ACC112 (cell line): ENCODE measurements around the gene SMNDC1.
"Not testable (repeated sequence)": the region's sequence is repeated elsewhere in the genome, so short reads cannot be mapped to it uniquely, and the experiment has no call there.

ENCODE experiments used
- H2AFZ ChIP-seq: fragments of 200-600 bp; sonication (generic); one replicate; pipeline ENCODE4 v1.6.0; 2017; ENCODE audit warnings: antibody characterized with exemption, low read length; ENCODE audit not compliant: unreplicated experiment
- H3K27ac ChIP-seq: fragments of 200-600 bp; sonication (generic); 2 replicates; pipeline ENCODE4 v1.5.1; 2014; ENCODE audit warnings: low read depth, mild to moderate bottlenecking, antibody characterized with exemption, low read length, moderate library complexity
- H3K27me3 ChIP-seq: fragments of 200-600 bp; sonication (generic); 2 replicates; pipeline ENCODE4 v1.6.1; 2014; ENCODE audit warnings: mild to moderate bottlenecking, antibody characterized with exemption, low read length, moderate library complexity, mixed read lengths; ENCODE audit not compliant: insufficient read depth
- H3K36me3 ChIP-seq: fragments of 200-600 bp; sonication (generic); 2 replicates; pipeline ENCODE4 v1.6.1; 2016; ENCODE audit warnings: mild to moderate bottlenecking, antibody characterized with exemption, low read length, moderate library complexity, mixed read lengths; ENCODE audit not compliant: insufficient read depth
- H3K4me1 ChIP-seq: fragments of 200-600 bp; sonication (generic); one replicate; pipeline ENCODE4 v1.6.1; 2016; ENCODE audit warnings: low read length, mixed read lengths; ENCODE audit not compliant: insufficient read depth, unreplicated experiment, control insufficient read depth
- H3K4me3 ChIP-seq: fragments of 200-600 bp; sonication (generic); 2 replicates; pipeline ENCODE4 v1.5.1; 2014; ENCODE audit warnings: mild to moderate bottlenecking, low read depth, low read length
- H3K79me2 ChIP-seq: fragments of 200-600 bp; sonication (generic); one replicate; pipeline ENCODE4 v1.6.0; 2016; ENCODE audit warnings: low read length; ENCODE audit not compliant: control insufficient read depth, unreplicated experiment, insufficient read depth

SMNDC1 gene

GRCh38 chr10:110252151-110252550 lies 52.6 kb downstream of the SMNDC1 start:
- Histone ChIP-seq H3K27me3 (no peaks in the 10 kb centered on the region), H3K4me3 (no peak overlapping the region), H3K36me3 (peaks cover 4% of the 10 kb centered on the region; the same call in 1 of the 2 replicates), H3K4me1 (no peaks in the 10 kb centered on the region), H3K27ac (no peak overlapping the region), H3K79me2 (no peaks in the 10 kb centered on the region), H2AFZ (no peak overlapping the region)

- not testable (repeated sequence) for H3K27ac ChIP-seq, H3K36me3 ChIP-seq, H3K4me3 ChIP-seq, H2AFZ ChIP-seq, H3K4me1 ChIP-seq, H3K27me3 ChIP-seq, H3K79me2 ChIP-seq
Observed at GRCh38 chr10:110251392-110251791, 53.3 kb downstream of the SMNDC1 start.

GRCh38 chr10:110249489-110249888 lies 55.2 kb downstream of the SMNDC1 start:
- not testable (repeated sequence) for H3K4me1 ChIP-seq, H3K36me3 ChIP-seq, H3K27ac ChIP-seq, H3K27me3 ChIP-seq, H2AFZ ChIP-seq, H3K4me3 ChIP-seq, H3K79me2 ChIP-seq

- not testable (repeated sequence) for H3K4me3 ChIP-seq, H3K27me3 ChIP-seq, H3K4me1 ChIP-seq, H3K36me3 ChIP-seq, H3K79me2 ChIP-seq, H2AFZ ChIP-seq, H3K27ac ChIP-seq
Observed at GRCh38 chr10:110247833-110248232, 56.9 kb downstream of the SMNDC1 start.

- H3K27ac ChIP-seq: no peak overlapping the region
Observed at GRCh38 chr10:110244550-110244949, 60.2 kb downstream of the SMNDC1 start.

GRCh38 chr10:110242511-110242910 lies 62.2 kb downstream of the SMNDC1 start:
- Histone ChIP-seq H3K79me2 (no peaks in the 10 kb centered on the region), H3K36me3 (peaks cover 6% of the 10 kb centered on the region), H3K4me1 (peaks cover 19% of the 10 kb centered on the region), H3K27me3 (no peaks in the 10 kb centered on the region), H3K4me3 (no peak overlapping the region), H3K27ac (no peak overlapping the region), H2AFZ (no peak overlapping the region)

More at GRCh38 chr10:110244550-110244949, 60.2 kb downstream of the SMNDC1 start:
- Histone ChIP-seq H3K4me3 (no peak overlapping the region), H3K27me3 (no peaks in the 10 kb centered on the region), H3K36me3 (no peaks in the 10 kb centered on the region), H3K4me1 (peaks cover 19% of the 10 kb centered on the region), H2AFZ (no peak overlapping the region), H3K79me2 (no peaks in the 10 kb centered on the region)

GRCh38 chr10:110241841-110242240 lies 62.9 kb downstream of the SMNDC1 start:
- peaks cover 8% of the 10 kb centered on the region for H3K36me3 ChIP-seq
- H3K4me3 ChIP-seq: peak overlapping the region; percentile 44
- no peak overlapping the region for H2AFZ ChIP-seq

GRCh38 chr10:110241407-110241806 lies 63.3 kb downstream of the SMNDC1 start:
- H3K27ac ChIP-seq: no peak overlapping the region
- peak overlapping the region; percentile 44 for H3K4me3 ChIP-seq
- H3K27me3 ChIP-seq: no peaks in the 10 kb centered on the region
- H3K36me3 ChIP-seq: peaks cover 8% of the 10 kb centered on the region
- H3K4me1 ChIP-seq: peaks cover 19% of the 10 kb centered on the region
- H3K79me2 ChIP-seq: no peaks in the 10 kb centered on the region
- no peak overlapping the region for H2AFZ ChIP-seq

More at GRCh38 chr10:110241841-110242240, 62.9 kb downstream of the SMNDC1 start:
- no peaks in the 10 kb centered on the region for H3K79me2 ChIP-seq
- H3K27ac ChIP-seq: no peak overlapping the region
- H3K27me3 ChIP-seq: no peaks in the 10 kb centered on the region
- H3K4me1 ChIP-seq: peaks cover 19% of the 10 kb centered on the region
